Measurements from ENCODE around the gene AGBL4. TPM values are rescaled to one million over a fixed set of nuclear protein-coding genes. Genes with fewer than 3 reads are reported as not detected.

Gene AGBL4
- total RNA-seq, 4 donors from 2014 or later = 0.19 to 1.0 (median 1.0) TPM; not detected in 1

DNA sequence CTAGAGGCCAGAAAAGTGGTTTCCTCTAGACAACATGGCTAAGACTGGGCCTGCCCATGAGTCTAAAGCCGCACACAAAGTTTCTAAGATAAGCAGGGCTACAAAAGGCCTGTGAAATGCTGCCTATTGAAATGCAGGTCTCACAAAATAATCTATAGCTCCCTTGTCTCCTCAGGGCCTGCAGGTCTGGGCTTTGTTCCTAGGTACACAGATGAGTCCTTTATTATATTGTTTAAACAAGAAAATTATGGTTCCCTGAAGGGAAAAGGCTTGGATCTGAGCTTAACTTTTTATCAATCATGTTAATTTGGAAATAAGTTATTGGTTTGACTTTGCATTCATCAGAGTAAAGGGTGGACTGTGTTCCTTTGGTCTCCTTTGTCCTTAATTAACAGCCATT is 833.6 kb downstream of the AGBL4 start:
- DNase-seq (ENCODE audit: low spot score in 2 of 2) = no peak
- H3K4me3 ChIP-seq = no peak overlapping the region
- H3K27ac ChIP-seq = no peak overlapping the region
- no peaks in the 10 kb centered on the region for H3K27me3 ChIP-seq
- H3K9me3 ChIP-seq = no peaks in the 10 kb centered on the region
- H3K4me1 ChIP-seq = no peaks in the 10 kb centered on the region
- WGBS = 62% methylated on average over 1 of the region's 1 CpG
- no peaks in the 10 kb centered on the region for H3K36me3 ChIP-seq
- TF ChIP-seq, protein P1, sequence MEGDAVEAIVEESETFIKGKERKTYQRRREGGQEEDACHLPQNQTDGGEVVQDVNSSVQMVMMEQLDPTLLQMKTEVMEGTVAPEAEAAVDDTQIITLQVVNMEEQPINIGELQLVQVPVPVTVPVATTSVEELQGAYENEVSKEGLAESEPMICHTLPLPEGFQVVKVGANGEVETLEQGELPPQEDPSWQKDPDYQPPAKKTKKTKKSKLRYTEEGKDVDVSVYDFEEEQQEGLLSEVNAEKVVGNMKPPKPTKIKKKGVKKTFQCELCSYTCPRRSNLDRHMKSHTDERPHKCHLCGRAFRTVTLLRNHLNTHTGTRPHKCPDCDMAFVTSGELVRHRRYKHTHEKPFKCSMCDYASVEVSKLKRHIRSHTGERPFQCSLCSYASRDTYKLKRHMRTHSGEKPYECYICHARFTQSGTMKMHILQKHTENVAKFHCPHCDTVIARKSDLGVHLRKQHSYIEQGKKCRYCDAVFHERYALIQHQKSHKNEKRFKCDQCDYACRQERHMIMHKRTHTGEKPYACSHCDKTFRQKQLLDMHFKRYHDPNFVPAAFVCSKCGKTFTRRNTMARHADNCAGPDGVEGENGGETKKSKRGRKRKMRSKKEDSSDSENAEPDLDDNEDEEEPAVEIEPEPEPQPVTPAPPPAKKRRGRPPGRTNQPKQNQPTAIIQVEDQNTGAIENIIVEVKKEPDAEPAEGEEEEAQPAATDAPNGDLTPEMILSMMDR (IDR thresholded peaks at IDR 0.05) = no peak
- no peak for TF ChIP-seq POLR2A (IDR thresholded peaks at IDR 0.05)
- TF ChIP-seq EP300 (IDR thresholded peaks at IDR 0.05) = no peak
- no peak for TF ChIP-seq POLR2AphosphoS5 (IDR thresholded peaks at IDR 0.05)

DNA sequence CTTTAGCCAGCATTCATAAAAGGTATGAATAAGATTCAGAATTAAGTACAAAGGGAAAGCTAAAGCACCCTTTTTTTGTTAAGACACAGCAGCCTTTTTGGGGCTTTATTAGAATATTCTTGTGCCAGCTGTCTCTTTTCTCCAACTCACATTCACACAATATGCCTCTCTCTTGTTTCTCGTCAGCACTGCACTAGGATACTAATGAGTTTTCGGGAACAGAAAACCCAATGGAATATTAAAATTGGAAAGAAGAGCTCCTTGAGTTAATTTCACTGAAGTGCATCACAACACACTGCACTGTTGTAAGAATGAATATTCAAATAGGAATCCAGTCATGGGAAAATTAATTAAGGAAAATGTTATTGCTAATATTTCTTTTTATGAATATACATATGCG is 836.7 kb downstream of the AGBL4 start:
- no peaks in the 10 kb centered on the region for H3K36me3 ChIP-seq
- H3K4me3 ChIP-seq = no peak overlapping the region
- no peaks in the 10 kb centered on the region for H3K9me3 ChIP-seq
- H3K27ac ChIP-seq = no peak overlapping the region
- DNase-seq (ENCODE audit: low spot score in 2 of 2) = no peak
- no peaks in the 10 kb centered on the region for H3K4me1 ChIP-seq
- 71% methylated on average over 3 of the region's 3 CpGs for WGBS
- TF ChIP-seq, protein P1 (IDR thresholded peaks at IDR 0.05) = no peak
- TF ChIP-seq POLR2A (IDR thresholded peaks at IDR 0.05) = no peak
- TF ChIP-seq EP300 (IDR thresholded peaks at IDR 0.05) = no peak
- no peak for TF ChIP-seq POLR2AphosphoS5 (IDR thresholded peaks at IDR 0.05)
- no peaks in the 10 kb centered on the region for H3K27me3 ChIP-seq

DNA sequence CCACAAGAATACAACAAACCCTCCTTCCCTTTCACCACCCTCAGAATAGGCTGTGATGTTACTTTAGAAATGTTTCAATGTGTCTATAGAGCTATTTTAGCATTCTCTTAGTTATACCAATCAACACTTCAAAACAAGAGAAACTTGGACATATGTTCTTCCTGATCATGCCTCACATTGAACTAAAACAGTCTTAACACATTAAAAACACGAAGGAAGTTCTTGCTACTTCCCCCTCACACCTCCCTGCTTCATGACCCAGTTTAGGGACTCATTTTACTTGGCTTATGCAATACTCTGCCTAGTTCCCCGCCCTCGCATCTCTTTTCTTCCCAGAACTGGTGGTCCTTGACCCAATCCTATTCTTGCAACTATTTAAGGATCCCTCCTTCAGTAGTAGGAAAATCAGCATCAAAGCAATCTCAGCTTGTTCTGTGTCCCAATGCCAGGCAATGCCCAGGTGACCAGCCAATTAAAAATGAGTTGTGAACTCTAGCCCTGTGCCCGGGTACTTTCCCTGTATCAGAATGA is 838.2 kb downstream of the AGBL4 start:
- no peak overlapping the region for H3K4me3 ChIP-seq
- H3K9me3 ChIP-seq = no peaks in the 10 kb centered on the region
- H3K27ac ChIP-seq = no peak overlapping the region
- DNase-seq (ENCODE audit: low spot score in 2 of 2) = no peak
- TF ChIP-seq POLR2AphosphoS5 (IDR thresholded peaks at IDR 0.05) (no peak), POLR2A (IDR thresholded peaks at IDR 0.05) (no peak), EP300 (IDR thresholded peaks at IDR 0.05) (no peak)
- TF ChIP-seq, protein P1 (IDR thresholded peaks at IDR 0.05) = no peak
- 85% methylated on average over 4 of the region's 4 CpGs for WGBS
- no peaks in the 10 kb centered on the region for H3K36me3 ChIP-seq
- no peaks in the 10 kb centered on the region for H3K27me3 ChIP-seq
- H3K4me1 ChIP-seq = no peaks in the 10 kb centered on the region

DNA sequence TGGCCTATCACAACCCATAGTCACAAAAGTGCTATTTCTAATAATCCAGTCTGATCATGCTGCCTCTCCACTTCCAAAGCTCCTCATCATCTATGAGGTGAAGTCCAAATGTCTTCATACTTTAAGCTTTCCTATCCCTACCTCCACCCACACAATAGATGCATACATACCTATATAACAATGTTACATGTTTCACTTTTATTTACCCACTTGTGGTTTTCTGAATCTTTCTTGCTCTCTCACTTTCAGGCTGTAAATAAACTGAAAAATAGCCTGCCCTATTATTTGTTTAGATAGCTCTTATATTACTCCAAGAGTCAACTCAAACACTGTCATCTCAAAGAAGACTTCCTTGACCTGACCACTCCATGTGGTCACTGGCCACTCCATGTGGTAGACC is 840.3 kb downstream of the AGBL4 start:
- no peak overlapping the region for H3K27ac ChIP-seq
- no peak for DNase-seq (ENCODE audit: low spot score in 2 of 2)
- no peaks in the 10 kb centered on the region for H3K36me3 ChIP-seq
- no peaks in the 10 kb centered on the region for H3K4me1 ChIP-seq
- H3K27me3 ChIP-seq = no peaks in the 10 kb centered on the region
- no peak overlapping the region for H3K4me3 ChIP-seq
- TF ChIP-seq POLR2AphosphoS5 (IDR thresholded peaks at IDR 0.05) (no peak), POLR2A (IDR thresholded peaks at IDR 0.05) (no peak), EP300 (IDR thresholded peaks at IDR 0.05) (no peak)
- TF ChIP-seq, protein P1 (IDR thresholded peaks at IDR 0.05) = no peak
- H3K9me3 ChIP-seq = no peaks in the 10 kb centered on the region

DNA sequence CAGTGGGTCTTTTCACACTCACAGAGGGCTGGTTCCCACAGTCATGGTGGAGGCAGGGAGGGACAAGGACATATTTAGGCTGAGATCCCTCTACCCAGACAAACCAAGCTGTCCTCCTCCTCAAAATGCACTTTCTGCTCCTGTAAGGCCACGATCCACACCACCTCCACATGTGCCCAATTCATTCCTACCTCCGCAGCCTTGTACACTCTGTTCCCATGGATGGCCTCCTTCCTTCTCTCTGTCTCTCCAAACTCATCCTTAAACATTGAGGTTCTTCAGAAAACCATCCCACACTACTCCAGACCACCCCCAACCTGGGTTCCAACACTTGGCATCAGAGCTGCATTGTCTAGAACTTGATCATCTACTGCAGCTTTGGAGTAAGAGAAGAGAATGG is 842.7 kb downstream of the AGBL4 start:
- H3K27ac ChIP-seq = no peak overlapping the region
- no peaks in the 10 kb centered on the region for H3K4me1 ChIP-seq
- no peak overlapping the region for H3K4me3 ChIP-seq
- no peak for DNase-seq (ENCODE audit: low spot score in 2 of 2)
- H3K27me3 ChIP-seq = no peaks in the 10 kb centered on the region
- 68% methylated on average over 2 of the region's 2 CpGs for WGBS
- H3K36me3 ChIP-seq = no peaks in the 10 kb centered on the region
- no peaks in the 10 kb centered on the region for H3K9me3 ChIP-seq
- TF ChIP-seq POLR2A (IDR thresholded peaks at IDR 0.05) (no peak), POLR2AphosphoS5 (IDR thresholded peaks at IDR 0.05) (no peak), EP300 (IDR thresholded peaks at IDR 0.05) (no peak)
- TF ChIP-seq, protein P1 (IDR thresholded peaks at IDR 0.05) = no peak
